Activated T-cell treated with anti-CD3 and anti-CD28 coated beads, Interleukin-2, amount 50 U/mL, for 24 hours (primary cell): ENCODE measurements around the gene GPX1.
"Not testable (repeated sequence)": the region's sequence is repeated elsewhere in the genome, so short reads cannot be mapped to it uniquely, and the experiment has no call there.

Experiments
- DNase-seq: peaks from one replicate; pipeline ENCODE4 v3.0.0-alpha.2; 2020
- H3K27ac Mint-ChIP-seq: 2 replicates; pipeline ENCODE4 v1.8.0; 2020; ENCODE audit warnings: mild to moderate bottlenecking, mixed read lengths
- H3K27me3 Mint-ChIP-seq: 2 replicates; pipeline ENCODE4 v1.8.0; 2020; ENCODE audit warnings: mixed read lengths
- H3K36me3 Mint-ChIP-seq: 2 replicates; pipeline ENCODE4 v1.8.0; 2020; ENCODE audit warnings: low read depth, mixed read lengths
- H3K4me1 Mint-ChIP-seq: 2 replicates; pipeline ENCODE4 v1.8.0; 2020; ENCODE audit warnings: low read depth, mixed read lengths
- H3K4me3 Mint-ChIP-seq: 2 replicates; pipeline ENCODE4 v1.8.0; 2020; ENCODE audit warnings: mild to moderate bottlenecking, moderate library complexity, mixed read lengths
- H3K9me3 Mint-ChIP-seq: 2 replicates; pipeline ENCODE4 v1.8.0; 2020; ENCODE audit warnings: mixed read lengths

The GPX1 gene

GRCh38 chr3:49378249-49378895, 20.2 kb upstream of the GPX1 start:
- Mint-ChIP-seq H3K27ac (peak overlapping the region; percentile 89), H3K4me3 (no peak overlapping the region), H3K4me1 (peaks cover 54% of the 10 kb centered on the region), H3K9me3 (peaks cover 2% of the 10 kb centered on the region), H3K36me3 (peaks cover 45% of the 10 kb centered on the region), H3K27me3 (no peaks in the 10 kb centered on the region)
- no peak for DNase-seq

- DNase-seq, result peak; percentile 57
- H3K36me3 Mint-ChIP-seq, result peaks cover 54% of the 10 kb centered on the region
- H3K4me3 Mint-ChIP-seq, result no peak overlapping the region
- H3K27ac Mint-ChIP-seq, result peak overlapping the region; percentile 90
- peaks cover 47% of the 10 kb centered on the region for H3K4me1 Mint-ChIP-seq
- H3K27me3 Mint-ChIP-seq, result no peaks in the 10 kb centered on the region
- peaks cover 2% of the 10 kb centered on the region for H3K9me3 Mint-ChIP-seq
Observed at GRCh38 chr3:49377483-49377882, 19.3 kb upstream of the GPX1 start.

- DNase-seq, result no peak
- peaks cover 26% of the 10 kb centered on the region for H3K4me1 Mint-ChIP-seq
- no peaks in the 10 kb centered on the region for H3K27me3 Mint-ChIP-seq
- no peak overlapping the region for H3K4me3 Mint-ChIP-seq
- H3K27ac Mint-ChIP-seq, result peak overlapping the region; percentile 62
- peaks cover 81% of the 10 kb centered on the region for H3K36me3 Mint-ChIP-seq
- H3K9me3 Mint-ChIP-seq, result no peaks in the 10 kb centered on the region
Observed at GRCh38 chr3:49371946-49372345, 13.8 kb upstream of the GPX1 start.

GRCh38 chr3:49370585-49371290, 12.6 kb upstream of the GPX1 start:
- no peaks in the 10 kb centered on the region for H3K9me3 Mint-ChIP-seq
- no peaks in the 10 kb centered on the region for H3K27me3 Mint-ChIP-seq
- no peak overlapping the region for H3K4me3 Mint-ChIP-seq
- no peak for DNase-seq
- H3K36me3 Mint-ChIP-seq, result peaks cover 90% of the 10 kb centered on the region
- H3K27ac Mint-ChIP-seq, result peak overlapping the region; percentile 82
- H3K4me1 Mint-ChIP-seq, result peaks cover 23% of the 10 kb centered on the region

GRCh38 chr3:49362561-49362960, 4.4 kb upstream of the GPX1 start:
- no peak for DNase-seq
- Mint-ChIP-seq H3K4me3 (no peak overlapping the region), H3K9me3 (no peaks in the 10 kb centered on the region), H3K36me3 (peaks cover 91% of the 10 kb centered on the region), H3K4me1 (peaks cover 26% of the 10 kb centered on the region), H3K27ac (peak overlapping the region; percentile 86), H3K27me3 (no peaks in the 10 kb centered on the region)

- Mint-ChIP-seq H3K4me3 (peak overlapping the region; percentile 86), H3K27ac (peak overlapping the region; percentile 95), H3K27me3 (no peaks in the 10 kb centered on the region), H3K4me1 (peaks cover 38% of the 10 kb centered on the region), H3K36me3 (peaks cover 91% of the 10 kb centered on the region), H3K9me3 (no peaks in the 10 kb centered on the region)
- no peak for DNase-seq
Observed at GRCh38 chr3:49359623-49360022, 1.5 kb upstream of the GPX1 start.

GRCh38 chr3:49358884-49359225, 702 bp upstream of the GPX1 start:
- peaks cover 39% of the 10 kb centered on the region for H3K4me1 Mint-ChIP-seq
- peak overlapping the region; percentile 95 for H3K27ac Mint-ChIP-seq
- no peak for DNase-seq
- H3K36me3 Mint-ChIP-seq, result peaks cover 90% of the 10 kb centered on the region
- peak overlapping the region; percentile 86 for H3K4me3 Mint-ChIP-seq
- H3K9me3 Mint-ChIP-seq, result no peaks in the 10 kb centered on the region
- H3K27me3 Mint-ChIP-seq, result no peaks in the 10 kb centered on the region

GRCh38 chr3:49357443-49358216, 523 bp downstream of the GPX1 start:
- peak overlapping the region; percentile 86 for H3K4me3 Mint-ChIP-seq
- peak; percentile 74 for DNase-seq
- H3K27ac Mint-ChIP-seq, result peak overlapping the region; percentile 95
- not testable (repeated sequence) for H3K27me3 Mint-ChIP-seq, H3K9me3 Mint-ChIP-seq
- peaks cover 78% of the 10 kb centered on the region for H3K36me3 Mint-ChIP-seq
- peaks cover 34% of the 10 kb centered on the region for H3K4me1 Mint-ChIP-seq

- not testable (repeated sequence) for H3K27me3 Mint-ChIP-seq, DNase-seq, H3K9me3 Mint-ChIP-seq
- Mint-ChIP-seq H3K36me3 (peaks cover 72% of the 10 kb centered on the region), H3K4me1 (peaks cover 38% of the 10 kb centered on the region), H3K27ac (peak overlapping the region; percentile 93), H3K4me3 (peak overlapping the region; percentile 86)
Observed at GRCh38 chr3:49357095-49357442, 1.1 kb downstream of the GPX1 start.

GRCh38 chr3:49352890-49353421, 5.2 kb downstream of the GPX1 start:
- Mint-ChIP-seq H3K4me3 (no peak overlapping the region), H3K9me3 (no peaks in the 10 kb centered on the region), H3K4me1 (peaks cover 23% of the 10 kb centered on the region), H3K27me3 (no peaks in the 10 kb centered on the region), H3K36me3 (peaks cover 34% of the 10 kb centered on the region), H3K27ac (peak overlapping the region; percentile 12)
- no peak for DNase-seq

GRCh38 chr3:49352281-49352680, 5.9 kb downstream of the GPX1 start:
- Mint-ChIP-seq H3K4me1 (peaks cover 20% of the 10 kb centered on the region), H3K9me3 (no peaks in the 10 kb centered on the region), H3K27ac (peak overlapping the region; percentile 47), H3K27me3 (no peaks in the 10 kb centered on the region), H3K4me3 (no peak overlapping the region), H3K36me3 (peaks cover 29% of the 10 kb centered on the region)
- no peak for DNase-seq

- Mint-ChIP-seq H3K27me3 (no peaks in the 10 kb centered on the region), H3K27ac (peak overlapping the region; percentile 12), H3K4me1 (peaks cover 18% of the 10 kb centered on the region), H3K4me3 (no peak overlapping the region), H3K9me3 (no peaks in the 10 kb centered on the region), H3K36me3 (peaks cover 22% of the 10 kb centered on the region)
- DNase-seq, result no peak
Observed at GRCh38 chr3:49351521-49352011, 6.6 kb downstream of the GPX1 start.

GRCh38 chr3:49349348-49350114, 8.6 kb downstream of the GPX1 start:
- Mint-ChIP-seq H3K27me3 (no peaks in the 10 kb centered on the region), H3K9me3 (no peaks in the 10 kb centered on the region), H3K4me3 (no peak overlapping the region), H3K27ac (no peak overlapping the region), H3K4me1 (peaks cover 18% of the 10 kb centered on the region), H3K36me3 (peaks cover 4% of the 10 kb centered on the region)
- DNase-seq, result no peak

- H3K27me3 Mint-ChIP-seq, DNase-seq, H3K9me3 Mint-ChIP-seq, H3K27ac Mint-ChIP-seq, H3K36me3 Mint-ChIP-seq, H3K4me3 Mint-ChIP-seq: not testable (repeated sequence)
- peaks cover 19% of the 10 kb centered on the region for H3K4me1 Mint-ChIP-seq
Observed at GRCh38 chr3:49348361-49348760, 9.8 kb downstream of the GPX1 start.
